Myocyte (in vitro differentiated cells): ENCODE results near the gene NRARP. TPM values are rescaled to one million over a fixed set of nuclear protein-coding genes. Genes with fewer than 3 reads are reported as not detected.

Source experiments
- DNase-seq: peaks from one replicate; pipeline ENCODE4 v3.0.0-alpha.2; 2012; ENCODE audit warnings: low read depth
- total RNA-seq: library from RNA; depleted of rRNA; stranded (reverse); fragments of >200 nt; gene quantifications from 2 replicates; pipeline ENCODE4 v1.2.3, GENCODE V29; 2014

NRARP gene
- total RNA-seq, 1 donor from 2014 or later = 1.2 TPM

DNA sequence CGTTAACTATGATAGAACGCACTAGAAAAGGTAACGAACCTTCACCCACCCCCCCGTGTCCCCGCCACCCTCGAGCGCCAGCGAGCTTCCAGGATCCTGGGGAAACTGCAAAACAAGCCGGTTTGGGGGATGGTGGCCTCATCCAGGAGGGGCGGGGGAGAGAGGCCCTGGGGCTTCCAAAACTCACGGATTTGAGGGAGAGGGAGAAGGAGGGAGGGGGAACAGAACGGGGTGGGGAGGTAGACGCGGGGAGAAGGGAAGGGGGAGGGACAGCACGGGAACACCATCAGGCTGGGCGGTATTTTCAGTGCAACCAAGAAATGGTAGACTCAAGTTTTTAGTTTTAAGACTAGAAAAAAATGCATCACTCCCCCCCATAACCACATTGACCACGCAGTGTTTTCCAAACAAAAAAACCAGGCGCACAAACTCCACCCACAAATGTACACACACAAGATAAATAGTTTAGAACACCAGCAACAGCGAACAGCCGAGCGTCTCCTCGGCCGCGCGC, 1.4 kb downstream of the NRARP start:
- no peak for DNase-seq

DNA sequence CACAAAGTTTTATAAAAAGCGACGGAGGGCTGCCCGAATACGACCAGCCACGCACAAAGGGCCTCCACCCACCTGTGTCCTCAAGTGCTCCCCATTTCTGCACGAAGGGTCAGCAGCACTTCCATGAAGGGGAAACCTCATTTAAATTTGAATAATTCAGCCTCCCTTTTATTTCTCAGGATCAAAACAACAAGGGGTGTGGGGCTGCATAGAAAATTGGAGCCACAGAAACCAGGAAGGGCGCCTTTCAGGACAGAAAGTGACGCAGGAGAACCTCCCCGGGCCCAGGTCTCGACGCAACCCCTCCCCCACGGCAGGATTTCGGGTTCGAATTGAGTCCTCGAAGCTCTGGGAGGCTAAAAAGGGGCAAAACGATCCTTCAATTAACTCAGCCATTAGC, 2.1 kb downstream of the NRARP start:
- no peak for DNase-seq

DNA sequence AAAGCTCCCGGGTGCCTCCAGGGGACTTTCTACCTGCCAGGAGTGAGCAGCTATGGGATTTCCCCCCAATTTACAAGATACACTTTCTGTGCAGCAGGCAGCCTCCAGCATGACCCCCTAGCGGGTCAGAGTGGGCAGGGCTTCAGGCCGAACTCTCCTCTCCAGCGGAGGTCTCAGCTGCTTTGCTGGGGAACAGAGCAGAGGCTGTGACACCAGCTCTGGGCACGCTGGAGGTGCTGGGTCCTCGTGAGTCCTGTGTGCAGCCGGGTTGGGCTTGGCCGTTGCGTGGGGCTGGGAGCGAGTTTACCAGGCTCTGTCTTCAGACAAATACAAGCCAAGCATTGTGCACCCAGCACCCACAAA, 2.9 kb downstream of the NRARP start:
- no peak for DNase-seq

DNA sequence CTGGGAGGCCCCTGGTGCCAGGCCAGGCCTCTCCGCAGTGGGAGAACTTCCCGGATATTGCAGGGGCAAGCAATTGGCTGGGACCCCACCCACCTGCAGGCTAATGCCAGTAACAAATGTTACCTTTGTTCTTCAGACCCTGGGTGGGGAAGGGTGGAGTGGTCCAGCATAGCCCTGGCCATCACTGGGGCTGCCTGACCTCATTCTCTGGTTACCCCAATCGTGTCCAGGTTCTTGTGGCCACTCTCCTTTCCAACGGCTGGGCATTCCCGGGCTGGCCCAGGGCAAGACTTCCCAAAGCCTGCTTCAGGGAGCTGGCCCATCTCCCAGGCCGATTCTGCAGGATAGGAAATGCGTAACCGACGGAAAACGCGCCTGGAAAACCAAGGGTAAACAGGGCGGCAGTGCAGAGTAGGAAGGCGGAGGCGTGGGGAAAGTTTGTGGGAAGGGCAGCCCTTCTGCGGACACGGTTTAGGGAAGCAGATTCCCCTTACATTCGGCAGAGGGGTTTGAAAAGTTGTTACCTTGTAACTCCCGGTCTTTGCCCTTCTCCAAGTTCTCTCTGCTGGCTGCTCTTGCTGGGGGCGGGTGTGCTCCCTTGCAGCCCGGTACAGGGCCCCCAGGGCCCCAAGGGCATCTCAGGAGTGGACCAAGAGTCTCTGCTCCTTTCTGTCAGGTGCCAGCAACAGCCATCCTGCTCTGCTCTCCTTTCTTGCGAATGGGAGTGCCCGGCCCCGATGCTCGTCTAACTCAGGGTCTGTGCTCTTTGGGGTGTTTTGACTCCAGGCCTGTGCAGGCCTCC, 3.5 kb downstream of the NRARP start:
- DNase-seq = no peak

DNA sequence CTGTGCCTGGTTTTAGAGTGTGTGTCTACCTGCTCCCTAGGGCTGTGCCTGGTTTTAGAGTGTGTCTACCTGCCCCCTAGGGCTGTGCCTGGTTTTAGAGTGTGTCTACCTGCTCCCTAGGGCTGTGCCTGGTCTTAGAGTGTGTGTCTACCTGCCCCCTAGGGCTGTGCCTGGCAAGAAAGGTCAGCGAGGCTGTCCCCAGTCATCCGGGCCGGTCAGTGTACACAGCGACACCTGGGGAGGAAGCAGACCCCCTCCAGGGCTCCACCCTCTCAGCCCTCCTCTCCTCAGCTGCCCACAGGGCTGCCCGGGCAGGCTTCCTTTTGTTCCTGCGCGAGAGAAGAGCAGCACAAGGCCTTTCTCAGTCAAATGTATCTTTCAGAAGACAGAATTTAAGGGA, 4.1 kb downstream of the NRARP start:
- no peak for DNase-seq

DNA sequence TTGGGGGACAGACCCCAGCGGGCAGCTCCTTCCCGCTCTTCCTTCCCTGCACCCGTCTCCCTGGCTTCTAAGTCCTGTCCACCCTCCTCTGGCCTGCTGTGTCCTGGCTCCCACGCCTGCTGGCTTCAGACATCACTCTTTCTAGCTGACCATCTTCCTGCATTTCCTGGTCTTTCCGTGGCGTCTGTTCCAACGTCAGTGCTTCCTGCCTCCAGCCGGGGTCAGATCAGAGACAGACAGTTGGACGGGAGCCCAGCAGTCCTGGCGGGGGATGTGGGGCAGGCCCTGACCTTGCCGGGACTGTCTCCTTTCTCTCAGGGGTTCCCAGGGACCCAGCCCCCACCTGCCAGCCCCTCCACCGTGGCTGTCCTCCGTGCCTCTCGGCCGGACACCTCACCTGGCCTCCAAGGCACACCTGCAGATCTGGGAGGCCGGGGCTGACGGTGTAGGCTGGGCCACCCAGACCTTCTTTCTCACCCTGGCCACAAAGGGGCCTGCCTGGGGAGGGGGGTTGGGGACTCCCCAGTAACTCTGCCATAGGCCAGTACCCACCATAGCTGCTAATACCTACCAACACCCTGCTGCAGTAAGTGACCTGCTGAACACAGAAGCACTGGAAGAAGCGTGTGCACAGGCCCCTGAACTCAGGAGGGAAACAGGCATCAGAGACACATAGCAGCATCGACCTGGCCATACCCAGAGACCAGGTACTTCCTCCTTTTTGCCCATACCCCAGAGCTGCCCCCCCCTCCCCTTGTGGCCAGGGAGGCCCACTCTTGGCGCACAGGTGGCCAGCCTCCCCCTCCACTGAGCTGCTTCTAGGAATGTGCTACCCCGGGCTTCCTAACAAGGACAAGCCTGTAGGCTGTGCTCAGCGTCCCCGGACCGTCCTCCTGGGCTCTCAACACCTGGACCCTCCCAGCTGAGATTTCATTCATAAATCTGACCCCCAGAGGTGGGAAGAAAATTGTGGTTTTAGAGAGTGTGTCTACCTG, 5.1 kb downstream of the NRARP start:
- DNase-seq = no peak

DNA sequence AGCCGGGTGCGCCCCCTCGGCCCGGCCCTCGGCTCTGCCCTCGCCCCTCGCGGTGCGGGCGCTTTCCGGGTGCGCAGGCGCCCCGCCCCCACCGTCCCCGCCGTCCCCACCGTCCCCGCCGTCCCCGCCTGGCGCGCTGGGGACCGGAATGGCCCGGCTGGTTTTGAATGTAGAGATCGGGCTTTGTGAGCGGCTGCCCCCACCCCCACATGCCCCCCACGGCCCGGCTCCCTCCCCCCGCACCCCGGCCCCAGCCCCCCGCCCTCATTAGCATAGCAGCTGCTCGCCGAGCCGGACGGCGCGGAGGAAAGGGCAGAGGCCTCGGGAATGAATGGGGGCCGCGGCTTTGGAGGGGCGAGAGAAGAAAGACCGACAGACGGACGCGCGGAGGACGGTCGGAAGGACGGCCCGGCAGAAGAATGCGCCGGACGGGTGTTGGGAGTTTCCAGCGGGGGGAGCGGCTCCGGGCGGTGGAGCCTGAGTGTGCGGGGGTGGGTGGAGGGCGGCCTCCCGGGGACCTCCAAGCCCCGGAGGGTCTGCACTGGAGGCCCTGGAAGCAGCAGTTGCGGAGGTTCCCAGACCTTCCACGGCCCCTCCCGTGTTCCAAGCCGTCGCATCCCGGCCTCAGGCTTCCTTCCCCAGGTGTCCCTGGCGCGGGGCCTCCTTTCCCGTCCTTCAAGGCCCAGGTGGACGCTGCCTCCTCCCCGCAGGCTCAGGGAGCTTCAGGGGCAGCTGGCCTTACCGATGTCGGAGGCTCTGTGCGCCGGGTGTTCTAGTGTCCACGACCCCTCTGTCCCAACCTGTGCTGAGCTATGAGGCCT, 6.0 kb downstream of the NRARP start:
- no peak for DNase-seq

DNA sequence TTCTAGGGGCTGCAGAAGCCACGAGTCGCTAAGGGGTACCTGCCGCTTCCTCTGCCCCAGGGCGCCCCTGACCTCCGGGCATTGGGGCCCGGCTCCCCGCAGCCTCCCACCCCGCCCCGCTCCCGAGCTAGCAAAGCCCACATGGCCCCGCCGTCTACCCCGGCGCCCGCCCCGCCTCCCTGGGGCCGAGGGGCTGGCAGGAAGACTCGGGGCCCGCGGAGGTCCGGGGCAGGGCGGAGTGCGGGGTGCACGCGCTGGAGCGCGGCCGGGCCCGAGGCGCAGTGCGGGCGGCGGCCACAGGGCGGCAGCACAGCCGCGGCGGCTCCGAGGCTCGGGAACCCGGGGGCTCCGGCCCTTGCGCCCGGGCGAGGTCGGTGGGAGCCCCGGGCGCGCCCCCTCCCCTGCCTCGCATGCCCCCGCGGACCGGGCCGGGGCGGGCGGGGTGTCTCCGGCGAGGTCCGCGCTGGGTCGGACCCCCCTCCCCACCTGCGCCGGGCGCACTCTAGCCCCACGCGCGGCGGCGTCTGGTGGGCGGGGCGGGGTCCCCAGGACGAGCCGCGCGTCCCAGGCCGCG, 6.7 kb downstream of the NRARP start:
- DNase-seq = no peak

DNA sequence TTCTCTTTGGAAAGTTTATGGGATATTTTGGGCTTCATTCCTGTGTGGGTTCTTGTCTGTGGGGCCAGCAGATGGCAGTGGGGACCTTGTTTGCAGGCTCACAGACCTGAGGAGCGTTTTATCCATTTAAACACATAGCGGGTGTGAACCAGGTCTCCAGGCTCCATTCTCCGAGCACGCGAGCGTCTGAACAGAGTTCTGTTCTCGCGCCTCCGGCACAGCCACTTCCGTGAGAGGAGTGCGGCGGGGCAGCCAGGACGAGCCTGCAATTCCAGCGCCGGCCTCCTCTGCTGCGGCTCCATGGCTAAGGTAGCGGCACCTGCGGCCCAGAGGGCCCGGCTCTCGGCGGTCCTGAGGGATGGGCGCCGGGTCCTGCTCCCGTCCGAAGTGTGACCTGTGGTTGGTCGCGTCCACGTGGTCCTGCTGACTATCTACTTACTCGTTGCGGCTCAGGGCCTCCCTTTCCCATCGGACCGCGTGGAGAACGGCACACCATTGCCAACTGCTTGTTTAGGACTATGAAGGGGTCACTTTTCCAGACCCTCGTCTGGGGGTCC, 7.3 kb downstream of the NRARP start:
- no peak for DNase-seq

DNA sequence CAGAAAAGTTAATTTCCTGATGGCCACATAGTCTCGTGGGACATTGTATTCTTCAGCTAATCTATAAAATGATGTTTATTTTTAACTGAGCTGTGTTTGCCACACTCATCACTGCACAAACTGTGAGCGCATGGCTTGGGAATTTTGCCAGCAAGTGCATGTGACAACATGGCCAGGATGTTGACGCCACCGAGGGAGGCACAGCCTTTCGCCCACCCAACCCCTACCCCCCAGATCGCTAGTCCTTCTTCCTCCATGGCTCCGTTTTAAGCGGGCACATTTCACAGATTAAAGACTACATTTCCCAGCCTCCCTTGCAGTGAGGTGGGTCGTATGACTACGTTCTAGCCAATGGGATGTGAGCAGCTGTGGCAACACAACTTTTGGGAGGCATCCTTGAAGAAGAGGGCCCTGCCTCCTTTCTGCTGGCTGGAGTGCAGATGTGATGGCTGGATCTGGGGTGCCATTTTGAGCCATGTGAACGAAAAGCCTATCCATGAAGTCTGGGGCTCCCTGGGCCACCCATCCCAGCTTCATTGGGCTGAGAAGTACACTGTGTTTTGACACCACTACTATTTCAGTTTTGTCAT, 7.9 kb downstream of the NRARP start:
- DNase-seq = no peak

DNA sequence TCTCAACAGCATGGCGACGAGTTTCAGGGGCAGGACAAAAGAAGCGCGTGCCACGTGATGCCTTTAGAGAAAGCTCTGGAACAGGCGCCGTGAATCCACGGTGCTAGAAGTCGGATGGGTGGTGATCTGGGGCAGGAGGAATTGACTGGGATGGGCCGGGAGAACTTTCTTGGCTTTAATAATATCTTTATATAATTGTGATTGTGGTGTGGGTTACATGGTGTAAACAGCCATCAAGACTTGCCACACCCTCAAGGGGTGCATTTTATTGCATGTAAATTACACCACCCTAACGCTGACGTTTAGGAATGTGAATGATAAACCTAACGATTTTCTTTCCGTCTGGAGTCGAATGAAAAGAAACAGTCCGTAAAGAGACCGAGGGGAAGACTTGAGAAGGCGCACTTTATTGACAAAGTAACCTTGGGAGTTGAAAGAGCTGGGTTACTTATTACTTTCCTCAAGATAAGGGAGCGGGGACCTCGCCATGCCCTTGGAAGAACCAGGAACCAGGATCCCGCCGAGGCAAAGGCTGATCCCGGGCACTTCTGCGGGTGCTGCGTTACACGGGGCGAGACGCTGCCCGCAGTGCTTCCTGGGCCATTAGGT, 8.5 kb downstream of the NRARP start:
- no peak for DNase-seq

DNA sequence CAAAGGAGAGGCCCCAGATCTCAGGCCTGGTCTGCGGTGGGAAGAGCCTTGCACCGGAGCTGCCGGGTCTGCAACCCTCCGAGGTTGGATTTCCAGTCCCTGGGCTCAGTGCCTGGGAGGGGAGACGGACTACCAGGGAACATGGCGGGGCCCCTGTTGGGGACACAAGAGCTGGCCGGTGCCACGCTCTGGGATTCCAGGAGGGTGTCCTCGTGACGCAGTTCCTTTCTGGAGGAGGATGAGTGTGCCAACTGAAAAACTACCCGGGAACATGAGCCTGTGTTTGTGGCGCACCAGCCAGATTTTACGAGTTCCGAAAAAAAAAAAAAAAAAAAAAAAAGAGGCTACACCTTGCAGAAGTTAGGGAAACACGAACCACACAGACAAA, 9.0 kb downstream of the NRARP start:
- no peak for DNase-seq

DNA sequence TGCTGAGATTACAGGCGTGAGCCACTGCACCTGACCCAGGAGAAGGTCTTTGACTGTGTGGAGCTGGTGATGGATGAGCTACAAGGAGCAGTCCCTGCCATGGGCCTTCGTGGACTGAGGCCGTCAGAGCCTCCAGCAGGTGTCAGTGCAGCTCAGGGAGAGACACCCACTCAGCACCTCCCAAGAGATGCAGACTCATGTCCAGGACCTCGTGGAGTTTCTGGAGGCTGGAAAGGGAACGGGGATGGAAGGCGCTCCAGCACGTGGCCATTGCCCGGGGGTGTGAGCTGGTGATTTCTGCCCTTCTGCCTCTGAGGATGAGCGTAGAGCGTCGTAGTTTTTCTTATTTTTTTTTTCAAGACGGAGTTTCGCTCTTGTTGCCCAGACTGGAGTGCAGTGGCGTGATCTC, 15.1 kb downstream of the NRARP start:
- peak; percentile 58 for DNase-seq

DNA sequence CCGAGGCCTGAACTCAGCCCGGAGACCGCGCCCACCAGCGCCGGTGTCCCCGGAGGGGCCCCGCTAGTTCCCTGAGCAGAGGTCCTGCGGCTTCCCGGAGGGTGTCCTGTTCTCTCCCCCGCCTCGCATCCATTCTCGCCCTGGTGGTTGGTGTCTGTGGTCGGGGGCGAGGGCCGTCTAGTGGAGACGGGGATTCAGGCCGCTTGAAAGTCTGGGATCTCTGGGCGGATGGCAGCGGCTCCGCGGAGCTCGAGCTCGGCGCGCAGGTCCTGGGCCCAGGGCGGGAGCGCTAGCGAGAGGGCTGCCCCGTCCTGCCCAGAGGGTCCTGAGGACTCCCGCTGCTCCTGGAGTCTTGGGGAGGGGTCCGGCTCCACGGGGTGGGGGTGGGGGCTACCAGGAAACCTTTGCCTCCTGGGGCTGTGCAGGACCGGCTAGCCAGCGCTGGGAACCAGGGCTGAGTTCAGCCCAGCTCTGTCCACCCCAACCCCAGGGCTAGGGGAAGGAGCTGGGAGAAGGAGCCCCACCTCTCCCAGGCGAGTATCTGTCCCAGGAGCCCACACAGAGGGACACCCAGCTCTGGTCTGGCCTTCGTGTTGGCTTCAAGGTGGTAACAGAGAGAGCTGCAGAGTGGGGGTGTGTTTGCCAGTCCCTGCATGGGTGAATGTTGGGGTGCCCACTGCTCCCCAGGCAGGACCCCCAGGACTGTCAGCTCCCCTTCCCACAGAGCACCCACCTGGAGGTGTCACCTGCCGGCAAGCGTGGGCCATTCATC, 20.5 kb downstream of the NRARP start:
- no peak for DNase-seq

DNA sequence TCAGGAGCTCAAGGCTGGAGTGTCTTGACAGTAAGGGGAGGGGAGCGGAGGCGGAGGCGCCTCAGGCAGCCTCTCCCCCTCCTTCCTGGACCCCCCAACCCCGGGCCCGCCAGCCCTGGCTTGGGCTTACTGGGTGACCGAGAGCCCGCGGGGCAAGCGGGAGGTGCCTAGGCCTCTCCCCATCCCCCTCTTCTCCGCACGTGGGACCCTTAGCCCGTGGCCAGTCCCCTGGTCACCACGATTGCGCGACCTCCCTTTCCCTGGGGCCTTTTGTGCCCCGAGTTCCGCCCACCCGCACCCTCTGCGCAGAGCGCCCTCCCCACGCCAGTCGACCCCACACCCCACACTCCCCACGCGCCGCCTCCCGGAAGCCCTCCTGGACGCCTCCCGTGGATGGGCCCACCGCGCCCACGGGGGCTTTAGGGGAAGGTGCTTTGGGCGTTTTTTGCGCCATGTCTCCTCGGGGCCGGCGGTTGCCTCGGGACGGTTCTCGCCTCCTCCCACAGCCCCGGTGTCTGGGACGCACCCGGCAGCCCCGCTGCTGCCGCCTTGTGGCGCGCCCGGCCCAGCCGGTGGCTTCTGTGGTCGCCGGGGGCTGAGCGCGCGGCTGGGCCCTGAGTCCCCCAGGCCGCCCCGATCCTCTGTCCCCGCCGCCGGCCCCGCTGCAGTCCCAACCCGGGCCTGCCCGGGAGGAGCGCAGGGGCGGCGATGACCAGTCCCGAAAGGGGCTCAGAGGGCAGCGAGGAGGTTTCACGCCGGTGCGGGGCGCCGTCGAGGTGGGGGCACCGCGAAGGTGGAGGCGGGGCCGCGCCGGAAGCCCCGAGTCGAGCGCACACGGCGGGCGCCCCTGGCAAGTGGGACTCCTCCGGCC, 21.4 kb downstream of the NRARP start:
- peak; percentile 37 for DNase-seq

DNA sequence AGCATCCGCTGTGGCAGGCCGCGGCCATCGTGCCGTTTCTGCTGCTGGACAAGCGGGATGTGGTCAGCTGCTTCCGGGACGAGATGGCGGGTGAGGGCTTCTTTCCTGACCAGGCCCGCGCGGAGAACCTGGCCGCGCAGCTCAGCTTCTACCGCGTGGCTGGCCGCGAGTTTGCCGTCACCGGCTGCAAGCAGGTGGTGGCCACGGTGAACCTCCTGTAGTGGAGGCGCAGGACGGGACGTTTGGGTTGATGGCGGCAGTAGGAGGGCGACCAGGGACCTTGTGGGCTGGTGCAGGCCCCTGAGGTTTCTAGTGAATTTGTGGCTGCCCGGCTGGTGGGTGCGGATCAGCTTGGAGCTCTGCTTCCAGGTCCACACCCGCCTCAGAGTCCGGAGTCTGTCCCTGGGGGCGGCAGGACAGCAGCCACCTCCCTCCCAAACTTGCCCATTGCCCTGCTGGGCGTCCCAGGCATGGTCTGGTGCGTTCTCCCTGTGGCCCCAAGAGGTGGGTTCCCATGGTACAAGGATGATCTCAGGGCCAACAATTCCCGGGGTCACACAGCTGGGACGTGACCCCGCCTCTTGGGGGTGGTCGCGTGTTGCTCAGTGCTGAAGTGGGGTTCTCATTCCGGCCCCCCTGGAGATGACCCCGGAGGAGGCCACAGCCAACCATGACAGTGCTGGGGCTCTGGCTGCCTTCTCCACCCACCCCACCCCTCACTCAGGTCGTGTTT, 22.2 kb downstream of the NRARP start:
- no peak for DNase-seq
